Ascending aorta (tissue), 2 donors: ENCODE data around the gene LHX1. TPM values are rescaled to one million over a fixed set of nuclear protein-coding genes. Genes with fewer than 3 reads are reported as not detected.

Experiments used
- DNase-seq, 2 donors: peaks; one replicate each; pipeline ENCODE4 v3.0.0-alpha.2; 2019; ENCODE audit warnings: low spot score in 2 of 2
- H3K27ac ChIP-seq, 2 donors: fragments of 200-600 bp; sonication (generic); one replicate each; pipeline ENCODE4 v1.5.1; 2016 to 2017; ENCODE audit warnings: mild to moderate bottlenecking in 1 of 2
- H3K27me3 ChIP-seq: fragments of 200-600 bp; sonication (generic); one replicate; pipeline ENCODE4 v1.5.1; 2017
- H3K36me3 ChIP-seq, 2 donors: fragments of 200-600 bp; sonication (generic); one replicate each; pipeline ENCODE4 v1.5.1; 2016
- H3K4me1 ChIP-seq, 2 donors: fragments of 200-600 bp; sonication (generic); one replicate each; pipeline ENCODE4 v1.5.1; 2016 to 2017; ENCODE audit warnings: mild to moderate bottlenecking in 1 of 2
- H3K4me3 ChIP-seq, 2 donors: fragments of 200-600 bp; sonication (generic); one replicate each; pipeline ENCODE4 v1.5.1; 2016 to 2017; ENCODE audit warnings: mild to moderate bottlenecking in 1 of 2
- H3K9me3 ChIP-seq, 2 donors: fragments of 200-600 bp; sonication (generic); one replicate each; pipeline ENCODE4 v1.5.1; 2016
- CTCF ChIP-seq, 3 experiments: fragments of 200-600 bp in 2 of 3; fragments of 450-650 bp in 1 of 3; sonication (generic) in 2 of 3; IDR thresholded peaks; one replicate each; pipeline ENCODE4 v1.5.1; 2016 to 2019; ENCODE audit warnings: antibody characterized with exemption in 3 of 3, mild to moderate bottlenecking in 1 of 3, moderate library complexity in 1 of 3
- intact Hi-C: fragments of 100-400 bp; cut with DNase I; formaldehyde crosslinking; loops from one replicate; pipeline ENCODE4 v1.15.1; 2023
- total RNA-seq: library from RNA; depleted of rRNA; stranded (reverse); fragments of >200 nt; gene quantifications from one replicate; pipeline ENCODE4 v1.1.0, GENCODE V29; 2016

Gene LHX1
- total RNA-seq, 1 donor from 2014 or later = not detected

- TF ChIP-seq CTCF (IDR thresholded peaks at IDR 0.05) = no peak
- DNase-seq = no peak
- Histone ChIP-seq H3K36me3 (no peaks in the 10 kb centered on the region), H3K27ac (no peak overlapping the region), H3K4me3 (no peak overlapping the region), H3K9me3 (no peaks in the 10 kb centered on the region), H3K27me3 (no peaks in the 10 kb centered on the region), H3K4me1 (no peaks in the 10 kb centered on the region)
- intact Hi-C loops = no loop called here
Observed at GRCh38 chr17:36892112-36892838, 45.0 kb upstream of the LHX1 start.

- DNase-seq = no peak
- H3K27ac ChIP-seq = no peak overlapping the region
- no peaks in the 10 kb centered on the region for H3K9me3 ChIP-seq
- H3K4me1 ChIP-seq = no peaks in the 10 kb centered on the region
- H3K36me3 ChIP-seq = no peaks in the 10 kb centered on the region
- H3K4me3 ChIP-seq = no peak overlapping the region
- no peaks in the 10 kb centered on the region for H3K27me3 ChIP-seq
- no peak for TF ChIP-seq CTCF (IDR thresholded peaks at IDR 0.05)
- intact Hi-C loops = no loop called here
Observed at GRCh38 chr17:36894177-36894576, 43.1 kb upstream of the LHX1 start.

GRCh38 chr17:36894925-36895324 lies 42.4 kb upstream of the LHX1 start:
- H3K9me3 ChIP-seq = no peaks in the 10 kb centered on the region
- H3K36me3 ChIP-seq = no peaks in the 10 kb centered on the region
- intact Hi-C loops = no loop called here
- no peak overlapping the region for H3K27ac ChIP-seq
- no peaks in the 10 kb centered on the region for H3K4me1 ChIP-seq
- no peaks in the 10 kb centered on the region for H3K27me3 ChIP-seq
- TF ChIP-seq CTCF (IDR thresholded peaks at IDR 0.05) = no peak
- no peak for DNase-seq
- no peak overlapping the region for H3K4me3 ChIP-seq

GRCh38 chr17:36899250-36900159 lies 37.8 kb upstream of the LHX1 start:
- H3K27ac ChIP-seq = no peak overlapping the region
- no peaks in the 10 kb centered on the region for H3K4me1 ChIP-seq
- H3K36me3 ChIP-seq = no peaks in the 10 kb centered on the region
- intact Hi-C loops = no loop called here
- no peaks in the 10 kb centered on the region for H3K9me3 ChIP-seq
- no peaks in the 10 kb centered on the region for H3K27me3 ChIP-seq
- DNase-seq = no peak
- TF ChIP-seq CTCF (IDR thresholded peaks at IDR 0.05) = no peak
- H3K4me3 ChIP-seq = no peak overlapping the region

GRCh38 chr17:36900160-36900512 lies 37.1 kb upstream of the LHX1 start:
- no peak for TF ChIP-seq CTCF (IDR thresholded peaks at IDR 0.05)

More at GRCh38 chr17:36900160-36900512, 37.1 kb upstream of the LHX1 start:
- no peaks in the 10 kb centered on the region for H3K4me1 ChIP-seq
- intact Hi-C loops = no loop called here
- H3K27ac ChIP-seq = no peak overlapping the region
- H3K36me3 ChIP-seq = no peaks in the 10 kb centered on the region
- H3K27me3 ChIP-seq = no peaks in the 10 kb centered on the region
- no peak for DNase-seq
- no peaks in the 10 kb centered on the region for H3K9me3 ChIP-seq
- no peak overlapping the region for H3K4me3 ChIP-seq
